Measurements from ENCODE around the gene SPIN1.
"Not testable (repeated sequence)": the region's sequence is repeated elsewhere in the genome, so short reads cannot be mapped to it uniquely, and the experiment has no call there.

SPIN1 gene

DNA sequence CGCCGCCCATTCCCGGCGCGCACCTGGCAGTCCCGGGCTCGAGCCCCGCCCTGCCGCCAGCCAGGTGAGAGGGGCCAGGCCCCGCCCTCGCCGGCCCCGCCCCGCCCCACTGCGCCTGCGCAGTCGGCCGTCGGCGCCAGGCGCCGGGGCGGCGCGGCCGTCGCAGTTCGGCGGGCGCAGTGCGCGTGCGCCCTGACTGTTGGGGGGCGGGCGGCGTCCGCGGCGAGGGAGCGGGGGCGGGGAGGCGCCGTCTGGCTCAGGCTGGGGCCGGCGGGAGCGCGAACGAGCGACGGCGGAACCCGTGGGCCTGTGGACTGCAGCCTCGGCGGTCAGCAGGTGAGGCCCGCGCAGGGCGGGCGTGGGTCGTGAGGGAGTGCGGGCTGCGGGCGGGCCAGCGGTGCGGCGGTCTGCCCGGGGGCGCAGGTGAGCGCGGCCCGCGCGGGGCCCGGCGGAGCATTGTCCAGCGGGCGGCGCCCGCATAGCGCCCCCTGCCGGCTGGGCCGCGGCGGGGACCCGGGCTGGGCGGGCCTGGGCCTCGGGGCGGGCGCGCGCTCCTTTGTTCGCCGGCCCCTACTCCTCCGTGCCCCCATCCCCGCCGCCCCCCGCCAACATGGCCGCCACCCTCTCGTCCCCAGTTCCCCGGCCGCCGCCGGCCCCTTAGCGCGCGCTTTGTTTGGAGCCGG, at the start of gene SPIN1:
SPIN1 (plus strand) TSS at position 242 of the 683 bp plus-strand sequence. CDS start 38,096 bp downstream, outside the sequence.
- peak; percentile 81 for DNase-seq

DNA sequence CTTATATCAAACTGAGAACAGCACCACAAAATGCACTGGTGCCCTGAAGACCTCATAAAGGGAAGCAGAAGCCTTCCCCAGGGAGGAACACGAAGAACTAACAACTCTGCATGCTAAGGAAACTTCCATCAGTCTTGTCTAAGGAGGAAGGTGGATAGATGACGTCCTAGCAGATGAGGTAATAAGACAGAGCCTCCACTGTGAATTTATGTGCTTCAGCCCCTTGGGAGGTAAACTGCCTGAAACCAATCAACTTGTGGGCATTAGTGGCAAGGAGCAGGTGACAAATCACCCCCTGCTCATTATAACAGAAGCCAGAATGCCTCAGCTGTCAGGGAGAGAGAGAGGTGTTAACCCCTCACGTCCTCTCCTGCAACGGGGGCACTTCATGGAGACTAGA, 48.9 kb upstream of the SPIN1 start:
- DNase-seq, result no peak

DNA sequence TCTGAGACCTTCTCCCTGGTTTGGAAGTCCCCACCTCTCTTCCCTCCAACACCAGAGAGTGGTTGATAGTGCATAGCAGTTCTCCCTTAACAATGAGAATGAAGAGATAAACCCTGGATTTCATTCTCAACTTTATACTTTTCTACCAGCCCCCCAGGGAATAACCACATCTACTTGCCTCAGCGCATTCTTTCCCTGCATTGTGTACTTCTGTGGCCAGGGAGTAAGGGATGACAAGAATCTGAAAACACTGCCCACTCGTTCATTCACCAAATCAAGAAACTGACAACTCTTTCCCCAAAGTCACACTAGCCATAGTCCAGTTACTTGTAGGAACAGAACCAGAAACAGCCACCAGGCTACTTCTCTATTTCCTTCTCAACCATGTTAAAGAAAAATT, 46.0 kb upstream of the SPIN1 start:
- no peak for DNase-seq

GRCh38 chr9:88344013-88344412, 44.2 kb upstream of the SPIN1 start:
- DNase-seq, result no peak

DNA sequence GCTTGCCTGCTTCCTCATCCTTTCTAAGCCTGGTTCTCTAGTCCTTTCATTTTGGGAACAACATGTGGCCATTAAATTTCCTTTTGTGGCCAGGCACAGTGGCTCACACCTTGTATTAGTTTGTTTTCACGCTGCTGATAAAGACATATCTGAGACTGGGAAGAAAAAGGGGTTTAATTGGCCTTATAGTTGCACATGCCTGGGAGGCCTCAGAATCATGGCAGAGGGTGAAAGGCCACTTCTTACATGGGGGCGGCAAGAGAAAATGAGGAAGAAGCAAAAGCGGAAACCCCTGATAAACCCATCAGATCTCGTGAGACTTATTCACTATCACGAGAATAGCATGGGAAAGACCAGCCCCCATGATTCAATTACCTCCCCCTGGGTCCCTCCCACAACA, 37.9 kb upstream of the SPIN1 start:
- not testable (repeated sequence) for DNase-seq

GRCh38 chr9:88355166-88355565, 33.1 kb upstream of the SPIN1 start:
- no peak for DNase-seq

- DNase-seq, result not testable (repeated sequence)
These were observed 31.0 kb upstream of the SPIN1 start for GRCh38 chr9:88357250-88357649.

GRCh38 chr9:88358723-88359122, 29.5 kb upstream of the SPIN1 start:
- no peak for DNase-seq

GRCh38 chr9:88359974-88360373, 28.3 kb upstream of the SPIN1 start:
- DNase-seq, result no peak

GRCh38 chr9:88362681-88363080, 25.6 kb upstream of the SPIN1 start:
- DNase-seq, result no peak

DNA sequence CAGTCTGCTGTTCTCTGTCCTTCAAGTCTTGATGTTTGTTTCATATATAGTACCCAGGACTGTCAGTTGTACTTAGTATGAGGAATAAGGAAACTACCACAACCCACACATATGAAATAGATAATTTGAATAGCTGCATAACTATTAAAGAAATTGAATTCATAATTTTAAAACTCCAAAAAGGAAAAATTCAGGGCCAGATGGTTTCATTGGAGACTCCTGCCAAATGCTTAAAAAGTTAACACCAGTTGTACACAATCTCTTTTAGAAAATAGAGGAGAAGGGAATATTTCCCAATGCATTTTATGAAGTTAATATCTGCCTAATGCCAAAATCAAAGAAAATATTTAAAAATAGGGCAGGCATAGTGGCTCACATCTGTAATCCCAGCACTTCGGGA, 24.6 kb upstream of the SPIN1 start:
- no peak for DNase-seq

DNA sequence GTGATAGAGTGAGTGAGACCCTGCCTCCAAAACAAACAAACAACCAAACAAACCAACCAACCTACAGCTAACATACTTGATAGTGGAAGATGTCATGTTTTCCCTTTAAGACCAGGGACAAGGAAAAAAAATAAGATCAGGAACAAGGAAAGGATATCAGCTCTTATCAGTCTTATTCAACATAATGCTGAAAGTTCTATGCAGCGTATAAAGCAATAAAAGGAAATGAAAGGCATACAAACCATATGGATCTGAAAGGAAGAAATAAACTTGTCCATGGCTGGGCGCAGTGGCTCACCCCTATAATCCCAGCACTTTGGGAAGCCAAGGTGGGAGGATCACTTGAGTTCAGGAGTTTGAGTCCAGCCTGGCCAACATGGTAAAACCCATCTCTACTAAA, 23.5 kb upstream of the SPIN1 start:
- no peak for DNase-seq

DNA sequence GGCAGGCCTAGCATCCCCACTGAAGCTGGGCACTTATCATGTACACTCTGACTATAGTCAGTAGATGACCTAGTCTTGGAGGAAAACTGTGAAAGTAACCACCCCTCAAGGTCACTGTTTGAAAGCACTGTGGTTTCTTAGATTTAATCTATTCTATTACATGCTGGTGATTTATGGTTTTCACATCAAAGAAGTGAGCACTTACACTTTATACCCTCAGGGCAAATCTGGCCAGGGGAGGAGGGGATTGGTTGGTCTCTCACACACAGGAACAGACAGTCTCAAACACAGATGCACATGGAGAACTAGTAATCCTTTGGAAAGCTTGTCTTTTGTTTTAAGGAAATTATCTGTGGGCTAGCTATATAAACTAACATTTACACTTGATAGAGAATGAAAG, 17.9 kb upstream of the SPIN1 start:
- no peak for DNase-seq

DNA sequence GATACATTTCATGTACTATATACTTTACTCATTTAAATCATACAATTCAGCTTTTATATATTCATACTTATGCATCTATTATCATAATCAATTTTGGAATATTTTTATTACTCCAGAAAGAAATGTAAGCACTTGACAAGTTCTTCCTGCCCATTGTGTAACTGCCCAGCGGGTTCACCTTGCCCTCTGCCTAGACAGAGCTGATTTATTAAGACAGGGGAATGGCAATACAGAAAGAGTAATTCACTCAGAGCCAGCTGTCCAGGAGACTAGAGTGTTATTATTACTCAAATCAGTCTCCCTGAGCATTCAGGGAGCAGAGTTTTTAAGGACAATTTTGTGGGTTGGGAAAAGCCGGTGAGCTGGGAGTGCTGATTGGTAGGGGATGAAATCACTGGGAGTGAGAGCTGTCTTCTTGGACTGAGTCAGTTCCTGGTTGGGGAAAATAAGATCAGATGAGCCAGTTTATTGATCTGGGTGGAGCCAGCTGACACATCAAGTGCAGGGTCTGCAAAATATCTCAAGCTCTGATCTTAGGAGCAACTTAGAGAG, 16.1 kb upstream of the SPIN1 start:
- no peak for DNase-seq

DNA sequence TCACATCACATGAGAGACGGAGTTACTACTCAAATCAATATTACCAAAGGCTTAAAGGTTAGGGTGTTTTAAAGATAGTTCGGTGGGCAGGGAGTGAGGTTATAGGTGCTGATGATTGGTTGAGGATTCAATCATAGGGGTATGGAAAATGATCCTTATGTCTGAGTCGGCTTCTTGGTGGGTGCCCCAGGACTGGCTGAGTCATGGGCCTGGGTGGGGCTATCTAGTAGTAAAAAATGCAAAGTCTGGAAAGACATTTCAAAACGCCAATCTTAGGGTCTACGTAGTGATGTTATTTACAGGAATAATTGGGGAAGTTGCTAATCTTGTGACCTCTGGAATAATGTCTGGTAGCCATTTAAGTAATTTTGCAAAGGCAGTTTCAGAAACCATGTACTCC, 15.2 kb upstream of the SPIN1 start:
- no peak for DNase-seq

DNA sequence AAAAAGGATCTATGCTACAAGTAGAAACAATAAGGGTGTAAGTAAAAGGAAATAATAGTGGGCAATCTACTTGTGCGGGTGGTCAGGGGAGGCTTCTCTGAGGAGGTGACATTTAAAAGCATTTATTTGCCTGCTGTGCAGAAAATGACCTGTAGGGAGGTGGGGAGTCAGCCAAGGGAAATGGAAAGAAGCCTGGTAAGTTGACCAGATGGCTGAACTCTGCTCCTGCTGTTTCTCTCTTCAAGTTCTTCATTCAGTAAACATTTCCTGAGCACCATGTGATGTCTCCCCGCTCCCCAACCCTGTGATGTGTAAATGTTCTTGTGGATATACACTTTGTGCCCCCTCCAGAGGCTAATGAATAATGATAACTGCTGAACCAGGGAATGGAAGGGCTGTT, 9.9 kb upstream of the SPIN1 start:
- DNase-seq, result no peak

DNA sequence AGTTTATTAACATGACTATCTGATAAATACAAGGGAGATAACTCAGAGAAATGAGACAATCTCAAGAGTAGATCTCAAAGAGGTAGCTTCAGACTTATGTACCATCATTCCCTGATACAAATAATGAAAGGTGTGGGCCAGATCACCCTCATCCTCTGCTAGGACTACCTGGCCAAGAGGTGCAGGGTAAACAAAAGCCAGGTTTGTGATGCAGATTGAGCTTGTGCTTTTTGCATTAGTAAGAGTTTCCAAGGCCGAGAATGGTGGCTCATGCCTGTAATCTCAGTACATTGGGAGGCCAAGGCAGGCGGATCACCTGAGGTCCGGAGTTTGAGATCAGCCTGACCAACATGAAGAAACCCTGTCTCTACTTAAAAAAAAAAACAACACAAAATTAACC, 8.9 kb upstream of the SPIN1 start:
- DNase-seq, result no peak

GRCh38 chr9:88380118-88380517, 8.1 kb upstream of the SPIN1 start:
- no peak for DNase-seq

GRCh38 chr9:88381322-88381721, 6.9 kb upstream of the SPIN1 start:
- DNase-seq, result not testable (repeated sequence)

- no peak for DNase-seq
These were observed 5.1 kb upstream of the SPIN1 start for GRCh38 chr9:88383176-88383575.

GRCh38 chr9:88386137-88386536, 2.1 kb upstream of the SPIN1 start:
- not testable (repeated sequence) for DNase-seq

DNA sequence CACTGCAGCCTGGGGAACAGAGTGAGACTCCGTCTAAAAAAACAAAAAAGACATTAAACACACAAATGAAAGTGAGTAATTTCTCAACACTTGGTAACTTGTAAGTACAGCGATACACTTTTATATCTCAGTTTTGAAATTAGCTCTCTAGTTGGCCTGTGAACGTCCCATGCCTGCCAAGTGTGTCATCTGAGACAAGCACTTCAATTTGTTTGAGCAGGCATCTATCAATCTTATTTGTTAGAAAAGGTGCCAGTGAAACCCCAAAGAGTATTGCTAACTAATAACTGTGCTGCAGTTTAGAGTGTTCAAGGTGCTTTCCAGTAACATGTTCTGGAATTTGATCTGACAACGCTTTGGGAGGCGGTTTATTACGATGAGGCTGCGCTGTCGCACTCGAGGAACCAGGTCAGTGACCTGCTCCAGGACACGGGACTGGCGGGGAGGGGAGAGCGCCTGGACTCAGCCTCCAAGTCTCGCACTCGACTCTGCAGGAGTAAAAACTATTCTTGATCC, 1.1 kb upstream of the SPIN1 start:
- no peak for DNase-seq

GRCh38 chr9:88387552-88388202, 567 bp upstream of the SPIN1 start:
- DNase-seq, result peak; percentile 39

GRCh38 chr9:88388886-88389605, 802 bp downstream of the SPIN1 start:
- peak; percentile 12 for DNase-seq
